Hepatocyte (in vitro differentiated cells): ENCODE data around the gene PHKB.

ENCODE experiments used
- CTCF ChIP-seq: fragments of 200-600 bp; sonication (generic); IDR thresholded peaks from 2 replicates; pipeline ENCODE4 v1.5.1; 2016; ENCODE audit warnings: antibody characterized with exemption, mild to moderate bottlenecking; ENCODE audit not compliant: poor library complexity
- EZH2phosphoT487 ChIP-seq: fragments of 200-600 bp; sonication (generic); IDR thresholded peaks from one replicate; pipeline ENCODE4 v1.6.1; 2018; ENCODE audit warnings: antibody characterized with exemption, mild to moderate bottlenecking, low read depth, moderate library complexity; ENCODE audit not compliant: unreplicated experiment, severe bottlenecking

- TF ChIP-seq CTCF (no peak), EZH2phosphoT487 (no peak)
Observed at GRCh38 chr16:47697826-47698225, 236.7 kb downstream of the PHKB start.
